K562 (cell line): ENCODE data around the gene CMA1. TPM values are rescaled to one million over a fixed set of nuclear protein-coding genes. Genes with fewer than 3 reads are reported as not detected.

Experiments used
- ATAC-seq: fragments of 200-7000 bp; cut with Tn5 transposase; 3 replicates; pipeline ENCODE4 v1.9.1; 2020; ENCODE audit warnings: moderate library complexity
- BruUV-seq: library from RNA; stranded (reverse); fragments of 400-500 nt; replicated peaks from 2 replicates; lab custom pipeline; 2021; lab: Mats Ljungman, UMichigan
- CTCF ChIA-PET: fragments of 300-600 bp; formaldehyde crosslinking; extraction: SDS; loops from one replicate; lab custom pipeline; 2021; ENCODE audit warnings: low intra/inter-chr PET ratio; lab: Yijun Ruan, JAX
- POLR2A ChIA-PET: fragments of 300-600, 350-650 bp; sonication (Branson Sonifier 250); formaldehyde crosslinking; extraction: SDS; loops from one replicate; lab custom pipeline; 2021; ENCODE audit warnings: antibody characterized with exemption, inconsistent platforms; lab: Yijun Ruan, JAX
- DNase-seq, 4 experiments: peaks; one replicate each; pipeline versions ENCODE4 v3.0.0 to v3.0.0-alpha.2; 2011 to 2018; ENCODE audit warnings: low spot score in 3 of 4, mixed read lengths in 3 of 4; ENCODE audit errors: extremely low read depth in 1 of 4
- FAIRE-seq: peaks from 2 replicates; lab custom pipeline; 2011; peaks lifted over from hg19 to GRCh38; lab: Jason Lieb, UNC
- H2AFZ ChIP-seq: 2 replicates; pipeline ENCODE4 v1.6.0; 2011; ENCODE audit warnings: low read depth, low read length, control low read depth, inconsistent platforms
- H3K27ac ChIP-seq: fragments of 200-600 bp; 3 replicates; pipeline ENCODE4 v1.8.0; 2011; ENCODE audit warnings: low read depth, mild to moderate bottlenecking, control low read depth, inconsistent platforms, low read length, moderate library complexity, mixed read lengths; ENCODE audit errors: extremely low read depth
- H3K27me3 ChIP-seq, 2 experiments: fragments of 300-600 bp in 1 of 2; 2 replicates in 1 of 2; 3 replicates in 1 of 2; pipeline versions ENCODE4 v1.6.0 to v1.8.0; 2011; ENCODE audit warnings: inconsistent platforms in 2 of 2, low read length in 2 of 2, mild to moderate bottlenecking in 1 of 2, mixed read lengths in 1 of 2, moderate library complexity in 1 of 2; ENCODE audit not compliant: control insufficient read depth in 2 of 2, insufficient read depth in 2 of 2
- H3K36me3 ChIP-seq: fragments of 300-600 bp; 3 replicates; pipeline ENCODE4 v1.8.0; 2011; ENCODE audit warnings: mild to moderate bottlenecking, low read length, inconsistent platforms; ENCODE audit not compliant: control insufficient read depth, insufficient read depth
- H3K4me1 ChIP-seq, 2 experiments: fragments of 200-600 bp in 1 of 2; replicated peaks in 1 of 2; 2 replicates in 1 of 2; 3 replicates in 1 of 2; pipeline versions ENCODE4 v1.5.1 to v1.8.0; 2011; ENCODE audit warnings: inconsistent platforms in 2 of 2, low read length in 2 of 2, mild to moderate bottlenecking in 1 of 2, mixed read lengths in 1 of 2, moderate library complexity in 1 of 2; ENCODE audit not compliant: control insufficient read depth in 2 of 2, insufficient read depth in 2 of 2
- H3K4me2 ChIP-seq: 2 replicates; pipeline ENCODE4 v1.6.1; 2011; ENCODE audit warnings: low read length, control low read depth, inconsistent platforms, mixed read lengths; ENCODE audit not compliant: insufficient read depth
- H3K4me3 ChIP-seq: fragments of 200-600 bp; sonication (generic), shearing (Covaris generic); 2 replicates; pipeline ENCODE4 v1.5.1; 2016; ENCODE audit warnings: control low read depth, inconsistent platforms
- H3K79me2 ChIP-seq: fragments of 200-600 bp; 3 replicates; pipeline ENCODE4 v1.8.0; 2011; ENCODE audit warnings: low read length, inconsistent platforms; ENCODE audit not compliant: control insufficient read depth, insufficient read depth
- H3K9ac ChIP-seq, 2 experiments: 2 replicates each; pipeline versions ENCODE4 v1.6.0 to v1.6.1; 2011; ENCODE audit warnings: low read depth in 2 of 2, low read length in 2 of 2, control low read depth in 1 of 2, inconsistent platforms in 1 of 2, mild to moderate bottlenecking in 1 of 2, mixed read lengths in 1 of 2; ENCODE audit not compliant: insufficient read depth in 1 of 2
- H3K9me1 ChIP-seq: one replicate; pipeline ENCODE4 v1.6.0; 2011; ENCODE audit warnings: inconsistent platforms, mild to moderate bottlenecking, low read length, moderate library complexity; ENCODE audit not compliant: control insufficient read depth, insufficient read depth
- H3K9me3 ChIP-seq: replicated peaks from 2 replicates; pipeline ENCODE4 v1.5.1; 2011; ENCODE audit warnings: low read depth, low read length, inconsistent platforms; ENCODE audit not compliant: control insufficient read depth, insufficient read depth
- H4K20me1 ChIP-seq: replicated peaks from 2 replicates; pipeline ENCODE4 v1.6.1; 2011; ENCODE audit warnings: low read length, inconsistent platforms, mixed read lengths; ENCODE audit not compliant: control insufficient read depth, insufficient read depth
- CEBPG ChIP-seq, 3 experiments: fragments of 200-800 bp in 1 of 3; sonication (Bioruptor generic) in 1 of 3; sonication (generic) in 1 of 3; formaldehyde crosslinking in 1 of 3; IDR thresholded peaks in 2 of 3; conservative IDR thresholded peaks in 1 of 3; 2 replicates each; pipeline versions ENCODE4 v1.6.1 to v1.8.0; 2016 to 2022; ENCODE audit warnings: missing compliant biosample characterization in 2 of 3, missing genetic modification characterization in 2 of 3, mild to moderate bottlenecking in 1 of 3, missing genetic modification reagents in 1 of 3
- ELK3 ChIP-seq: fragments of 450-650 bp; formaldehyde crosslinking; IDR thresholded peaks from 2 replicates; pipeline ENCODE4 v1.4.0; 2020; ENCODE audit warnings: mild to moderate bottlenecking
- FOXA1 ChIP-seq: fragments of 450-650 bp; IDR thresholded peaks from 2 replicates; pipeline ENCODE4 v1.6.1; 2016; ENCODE audit warnings: mild to moderate bottlenecking, borderline replicate concordance
- FOXP4 ChIP-seq: sonication (generic); formaldehyde crosslinking; IDR thresholded peaks from 2 replicates; pipeline ENCODE4 v1.8.0; 2022; ENCODE audit warnings: mild to moderate bottlenecking, missing genetic modification reagents, borderline replicate concordance
- KAT7 ChIP-seq: sonication (generic); formaldehyde crosslinking; IDR thresholded peaks from 2 replicates; pipeline ENCODE4 v1.8.0; 2022; ENCODE audit warnings: missing genetic modification reagents, mild to moderate bottlenecking, borderline replicate concordance
- NR1H2 ChIP-seq: sonication (generic); formaldehyde crosslinking; IDR thresholded peaks from 2 replicates; pipeline ENCODE4 v1.4.0; 2020; ENCODE audit warnings: mild to moderate bottlenecking, missing genetic modification reagents
- PURB ChIP-seq: sonication (generic); formaldehyde crosslinking; IDR thresholded peaks from 2 replicates; pipeline ENCODE4 v1.9.0; 2021; ENCODE audit warnings: low read depth, mild to moderate bottlenecking, missing genetic modification reagents
- STAT6 ChIP-seq: sonication (generic); formaldehyde crosslinking; IDR thresholded peaks from 2 replicates; pipeline ENCODE4 v1.8.1; 2023; ENCODE audit warnings: mild to moderate bottlenecking, missing genetic modification reagents
- WGBS: fragments of 100-300 bp; shearing (Covaris generic); methylation state at CpG from one replicate; pipeline ENCODE4 v1.1.6; 2016; ENCODE audit warnings: low coverage, mixed read lengths; ENCODE audit not compliant: insufficient coverage; ENCODE audit errors: missing lambda C conversion rate; 5-methylcytosine and 5-hydroxymethylcytosine counted together
- in situ Hi-C: fragments of 300-500 bp; cut with MboI; formaldehyde crosslinking; loops from 4 replicates; pipeline ENCODE4 v1.15.0; 2018; ENCODE audit warnings: inconsistent platforms, mixed read lengths
- intact Hi-C: fragments of 100-400 bp; cut with micrococcal nuclease; formaldehyde crosslinking; loops from 2 replicates; pipeline ENCODE4 v1.14.2; 2022
- polyA plus RNA-seq, 8 experiments: library from polyadenylated mRNA; depleted of rRNA in 4 of 8; stranded (reverse) in 5 of 8; unstranded in 3 of 8; fragments of >200 nt; fragmentation: Nextera tagmentation in 2 of 8; fragmentation: Illumina TruSeq in 1 of 8; extraction: Ambion mirVana in 2 of 8; extraction: Trizol in 1 of 8; gene quantifications; 2 replicates each; pipeline versions ENCODE4 v1.2.1 to v1.2.3, GENCODE V29; 2011 to 2014; ENCODE audit warnings: inconsistent platforms in 1 of 8, missing spikeins in 1 of 8
- total RNA-seq, 7 experiments: library from RNA; depleted of rRNA in 6 of 7; stranded (reverse); fragments of >200 nt in 6 of 7; fragmentation: Illumina TruSeq in 2 of 7; extraction: Trizol in 2 of 7; gene quantifications; 2 replicates each; pipeline versions ENCODE4 v1.2.1 to v1.2.3, GENCODE V29; 2011 to 2021; ENCODE audit warnings: low replicate concordance in 1 of 7
- TF ChIP-seq, protein P1 (sequence below): fragments of 450-650 bp; IDR thresholded peaks from 2 replicates; pipeline ENCODE4 v1.6.1; 2016; ENCODE audit warnings: antibody characterized with exemption
- TF ChIP-seq, protein P2 (sequence below): fragments of 250-450 bp; sonication (Bioruptor Pico); IDR thresholded peaks from 2 replicates; pipeline ENCODE4 v1.5.0; 2022; ENCODE audit warnings: mild to moderate bottlenecking

CMA1 gene
- total and polyA plus RNA-seq, 9 of the 15 experiments (the other 6 are each of a cell fraction or from before 2014, with no cell fraction given) = not detected

- H3K9me1 ChIP-seq = no peaks in the 10 kb centered on the region
- H2AFZ ChIP-seq = no peak overlapping the region
- intact Hi-C loops = no loop called here
- no peak overlapping the region for H3K4me2 ChIP-seq
- no peaks in the 10 kb centered on the region for H3K36me3 ChIP-seq
- ChIA-PET CTCF (no interaction called here), POLR2A (no interaction called here)
- no peaks in the 10 kb centered on the region for H4K20me1 ChIP-seq
- H3K27me3 ChIP-seq = no peaks in the 10 kb centered on the region
- no TSS peak for BruUV-seq
- no peak overlapping the region for H3K4me3 ChIP-seq
- 4% methylated on average over 4 of the region's 4 CpGs for WGBS
- H3K9ac ChIP-seq = no peak overlapping the region
- H3K9me3 ChIP-seq = no peaks in the 10 kb centered on the region
- no peaks in the 10 kb centered on the region for H3K4me1 ChIP-seq
- FAIRE-seq (no peak), DNase-seq (no peak), ATAC-seq (no peak)
- in situ Hi-C loops = no loop called here
- H3K27ac ChIP-seq = no peak overlapping the region
- H3K79me2 ChIP-seq = no peaks in the 10 kb centered on the region
- TF ChIP-seq STAT6 = no peak
- no peak for TF ChIP-seq FOXP4 (CRISPR knock-in tag)
- no peak for TF ChIP-seq CEBPG (CRISPR knock-in tag; IDR thresholded peaks at IDR 0.05)
- TF ChIP-seq CEBPG (tag; conservative IDR thresholded peaks at IDR 0.05 in 1 of 2, IDR thresholded peaks at IDR 0.05 in 1 of 2) = peak in 1 of 2 experiments; percentile 65; a peak in 2 of 4 replicates
- TF ChIP-seq, protein P1, sequence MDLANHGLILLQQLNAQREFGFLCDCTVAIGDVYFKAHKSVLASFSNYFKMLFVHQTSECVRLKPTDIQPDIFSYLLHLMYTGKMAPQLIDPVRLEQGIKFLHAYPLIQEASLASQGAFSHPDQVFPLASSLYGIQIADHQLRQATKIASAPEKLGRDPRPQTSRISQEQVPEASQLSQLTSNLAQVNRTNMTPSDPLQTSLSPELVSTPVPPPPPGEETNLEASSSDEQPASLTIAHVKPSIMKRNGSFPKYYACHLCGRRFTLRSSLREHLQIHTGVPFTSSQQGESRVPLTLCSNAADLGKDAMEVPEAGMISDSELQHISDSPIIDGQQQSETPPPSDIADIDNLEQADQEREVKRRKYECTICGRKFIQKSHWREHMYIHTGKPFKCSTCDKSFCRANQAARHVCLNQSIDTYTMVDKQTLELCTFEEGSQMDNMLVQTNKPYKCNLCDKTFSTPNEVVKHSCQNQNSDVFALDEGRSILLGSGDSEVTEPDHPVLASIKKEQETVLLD = no peak
- TF ChIP-seq, protein P2, sequence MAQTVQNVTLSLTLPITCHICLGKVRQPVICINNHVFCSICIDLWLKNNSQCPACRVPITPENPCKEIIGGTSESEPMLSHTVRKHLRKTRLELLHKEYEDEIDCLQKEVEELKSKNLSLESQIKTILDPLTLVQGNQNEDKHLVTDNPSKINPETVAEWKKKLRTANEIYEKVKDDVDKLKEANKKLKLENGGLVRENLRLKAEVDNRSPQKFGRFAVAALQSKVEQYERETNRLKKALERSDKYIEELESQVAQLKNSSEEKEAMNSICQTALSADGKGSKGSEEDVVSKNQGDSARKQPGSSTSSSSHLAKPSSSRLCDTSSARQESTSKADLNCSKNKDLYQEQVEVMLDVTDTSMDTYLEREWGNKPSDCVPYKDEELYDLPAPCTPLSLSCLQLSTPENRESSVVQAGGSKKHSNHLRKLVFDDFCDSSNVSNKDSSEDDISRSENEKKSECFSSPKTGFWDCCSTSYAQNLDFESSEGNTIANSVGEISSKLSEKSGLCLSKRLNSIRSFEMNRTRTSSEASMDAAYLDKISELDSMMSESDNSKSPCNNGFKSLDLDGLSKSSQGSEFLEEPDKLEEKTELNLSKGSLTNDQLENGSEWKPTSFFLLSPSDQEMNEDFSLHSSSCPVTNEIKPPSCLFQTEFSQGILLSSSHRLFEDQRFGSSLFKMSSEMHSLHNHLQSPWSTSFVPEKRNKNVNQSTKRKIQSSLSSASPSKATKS (CRISPR knock-in tag) = no peak
- no peak for TF ChIP-seq PURB (CRISPR knock-in tag)
- no peak for TF ChIP-seq ELK3
- no peak for TF ChIP-seq FOXA1
- no peak for TF ChIP-seq NR1H2 (CRISPR knock-in tag)
- TF ChIP-seq KAT7 = no peak
These were observed 43.9 kb downstream of the CMA1 start for GRCh38 chr14:24463884-24464785.
